ENCODE data around the gene GDPD5. TPM values are rescaled to one million over a fixed set of nuclear protein-coding genes. Genes with fewer than 3 reads are reported as not detected.

The GDPD5 gene
- total RNA-seq, 1 donor from 2014 or later = 9.7 TPM

DNA sequence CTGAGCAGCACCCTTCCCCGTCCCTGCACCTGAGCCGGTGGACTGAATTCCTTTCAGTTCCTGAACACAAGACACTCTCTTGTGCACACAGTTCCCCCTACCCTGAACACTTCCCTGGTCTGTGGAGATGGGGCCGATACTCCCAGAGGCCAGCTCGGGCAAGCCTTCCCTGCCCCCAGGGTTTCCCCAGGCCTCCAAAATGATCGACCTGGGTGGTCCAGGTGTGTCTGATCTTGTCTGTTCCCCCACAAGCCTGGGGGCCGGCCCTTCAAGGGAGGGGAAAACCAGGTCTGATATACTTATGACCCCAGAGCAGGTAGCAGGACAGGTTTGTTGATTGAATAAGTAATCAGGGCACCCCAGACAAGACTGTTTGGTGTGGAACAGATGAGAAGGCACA is 52.1 kb downstream of the GDPD5 start:
- intact Hi-C loops (cut with micrococcal nuclease) = loop anchor here (2.0 kb wide), 1 partner anchor 51 kb away; the partner anchor contains the start of gene GDPD5
- no peak for DNase-seq (ENCODE audit: low spot score)
- Mint-ChIP-seq H3K27me3 (ENCODE audit: insufficient read depth) (no peaks in the 10 kb centered on the region), H3K4me3 (no peak overlapping the region), H3K36me3 (ENCODE audit: low read depth) (no peaks in the 10 kb centered on the region), H3K4me1 (ENCODE audit: low read depth) (peaks cover 17% of the 10 kb centered on the region), H3K27ac (no peak overlapping the region), H3K9me3 (no peaks in the 10 kb centered on the region)

DNA sequence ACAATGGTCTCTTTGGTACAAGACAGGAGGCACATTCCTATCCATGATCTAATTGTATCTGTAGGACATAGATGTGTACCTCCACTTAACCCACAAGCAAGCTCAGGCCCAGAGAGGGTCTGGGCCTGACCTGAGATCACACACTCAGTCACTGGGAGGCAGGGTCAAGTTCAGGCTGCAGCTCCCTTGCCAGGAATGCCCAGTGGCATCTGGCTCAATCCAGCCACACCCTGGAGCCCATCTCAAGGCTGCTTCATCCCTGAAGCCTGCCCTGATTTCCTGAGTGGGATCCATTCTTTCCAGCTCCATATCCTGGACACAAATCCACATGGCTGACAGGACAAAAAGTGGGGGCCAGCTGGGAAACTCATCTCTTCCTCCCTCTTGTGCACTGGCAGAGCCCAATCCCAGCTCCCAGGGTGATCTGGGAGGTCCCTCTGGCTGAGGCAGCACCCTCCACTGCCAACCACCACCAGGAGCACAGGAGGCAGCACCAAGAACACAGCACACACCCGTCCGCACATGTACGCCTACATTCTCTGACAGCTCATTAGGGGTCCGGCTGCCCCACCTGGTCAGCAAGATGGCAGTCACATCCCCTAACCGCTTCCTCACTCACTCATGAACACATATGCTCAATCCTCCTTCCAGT is 53.5 kb downstream of the GDPD5 start:
- Mint-ChIP-seq H3K9me3 (no peaks in the 10 kb centered on the region), H3K4me1 (ENCODE audit: low read depth) (peaks cover 17% of the 10 kb centered on the region), H3K27ac (no peak overlapping the region), H3K27me3 (ENCODE audit: insufficient read depth) (no peaks in the 10 kb centered on the region), H3K4me3 (no peak overlapping the region), H3K36me3 (ENCODE audit: low read depth) (no peaks in the 10 kb centered on the region)
- DNase-seq (ENCODE audit: low spot score) = no peak
- intact Hi-C loops (cut with micrococcal nuclease) = no loop called here

DNA sequence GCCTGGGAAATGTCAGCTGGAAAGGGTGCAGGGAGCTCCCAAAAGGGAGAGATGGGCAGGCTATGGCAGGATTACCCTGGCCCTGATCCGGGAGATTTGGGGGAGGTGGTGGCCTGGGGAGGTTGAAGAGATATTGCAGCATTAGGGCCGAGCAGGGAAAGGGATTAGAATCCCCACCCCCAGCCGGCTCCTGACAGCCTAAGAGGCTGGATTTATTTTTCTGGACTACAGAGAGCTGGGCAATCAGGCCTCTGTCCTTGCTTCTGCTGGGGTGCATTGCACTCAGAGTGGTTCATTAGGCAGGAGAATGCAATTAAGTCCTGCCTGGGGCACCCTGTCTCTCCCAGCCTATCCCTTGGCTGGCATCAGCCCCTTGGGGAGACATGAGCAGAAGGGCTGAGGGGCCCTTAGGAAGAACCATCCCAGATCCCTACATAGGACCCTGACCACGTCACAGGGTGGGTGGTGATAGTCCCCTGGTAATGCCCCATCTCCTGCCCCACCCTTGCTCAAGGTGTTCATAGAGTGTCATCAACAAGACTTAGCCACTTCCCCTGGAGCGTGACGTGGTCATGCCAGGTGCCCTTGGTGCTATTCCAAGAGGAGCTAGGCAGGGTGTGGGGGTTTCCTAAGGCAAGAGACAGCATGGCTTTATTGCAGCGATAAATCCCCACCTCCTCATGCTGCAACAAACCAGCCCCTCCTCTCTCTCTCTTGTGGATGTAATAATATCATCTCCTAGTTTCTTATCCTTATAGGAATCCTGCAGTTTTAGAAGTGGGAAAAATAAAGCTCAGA is 54.4 kb downstream of the GDPD5 start:
- DNase-seq (ENCODE audit: low spot score) = no peak
- H3K4me1 Mint-ChIP-seq (ENCODE audit: low read depth) = peaks cover 17% of the 10 kb centered on the region
- H3K9me3 Mint-ChIP-seq = no peaks in the 10 kb centered on the region
- H3K4me3 Mint-ChIP-seq = no peak overlapping the region
- H3K27ac Mint-ChIP-seq = no peak overlapping the region
- H3K36me3 Mint-ChIP-seq (ENCODE audit: low read depth) = no peaks in the 10 kb centered on the region
- H3K27me3 Mint-ChIP-seq (ENCODE audit: insufficient read depth) = no peaks in the 10 kb centered on the region
- intact Hi-C loops (cut with micrococcal nuclease) = no loop called here

DNA sequence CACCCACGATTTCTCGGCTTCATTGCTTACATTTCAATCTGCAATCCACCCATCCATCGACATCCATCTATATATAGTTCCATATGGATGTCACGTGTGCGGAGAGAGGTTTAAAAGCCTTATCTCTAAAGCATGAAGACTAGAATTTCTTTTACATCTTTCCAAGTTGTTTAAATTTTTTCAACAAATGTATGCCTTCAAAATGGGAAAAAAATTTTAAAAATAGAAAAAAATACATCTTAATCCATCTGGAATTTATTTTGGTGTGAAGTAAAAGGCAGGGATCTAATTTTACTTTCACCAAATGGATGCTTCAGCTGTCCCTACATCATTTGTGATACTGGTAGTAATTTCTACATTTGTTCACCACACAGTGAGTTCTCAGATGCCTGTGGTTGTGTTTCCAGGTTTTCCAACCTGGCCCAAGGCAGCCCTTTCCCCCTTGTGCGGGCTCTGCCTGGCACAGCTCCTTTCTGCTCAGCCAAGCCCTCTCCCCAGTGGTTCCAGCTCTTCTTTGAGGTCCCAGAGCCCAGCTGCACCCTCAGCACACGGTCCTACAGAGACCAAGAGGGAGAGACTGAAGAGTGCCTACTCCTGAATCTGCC is 55.2 kb downstream of the GDPD5 start:
- no peak for DNase-seq (ENCODE audit: low spot score)
- no peak overlapping the region for H3K27ac Mint-ChIP-seq

DNA sequence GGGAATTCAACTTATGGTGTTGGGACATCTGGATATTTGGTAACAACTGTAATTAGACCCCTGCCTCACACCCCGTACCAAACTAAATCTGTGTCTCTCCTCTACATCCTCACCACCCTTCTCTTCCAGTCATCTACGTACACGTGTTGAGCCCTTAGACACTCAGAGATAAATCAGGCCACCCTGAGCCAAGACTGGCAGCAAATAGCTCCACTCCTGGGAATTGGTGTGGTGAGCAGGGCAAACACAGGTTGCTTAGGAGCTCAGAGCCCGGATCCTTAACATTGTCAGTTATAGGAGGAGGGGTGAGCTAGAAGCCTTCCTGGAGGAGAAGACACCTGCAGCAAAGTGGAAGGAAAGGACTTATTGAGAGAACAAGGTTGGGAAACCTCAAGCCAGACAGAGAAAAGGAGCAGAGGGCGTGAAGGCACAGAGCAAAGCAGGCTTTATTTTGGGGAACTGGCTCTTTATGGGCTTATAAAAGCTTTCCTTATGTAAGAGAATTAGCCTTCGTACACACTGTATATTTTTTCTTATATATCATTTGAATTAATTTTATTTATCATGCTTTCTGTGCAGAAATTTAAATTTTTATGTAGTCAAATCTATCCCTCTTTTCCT is 55.8 kb downstream of the GDPD5 start:
- DNase-seq (ENCODE audit: low spot score) = no peak
- no peaks in the 10 kb centered on the region for H3K27me3 Mint-ChIP-seq (ENCODE audit: insufficient read depth)
- H3K27ac Mint-ChIP-seq = no peak overlapping the region
- H3K9me3 Mint-ChIP-seq = no peaks in the 10 kb centered on the region
- H3K4me3 Mint-ChIP-seq = no peak overlapping the region
- no peaks in the 10 kb centered on the region for H3K36me3 Mint-ChIP-seq (ENCODE audit: low read depth)
- peaks cover 4% of the 10 kb centered on the region for H3K4me1 Mint-ChIP-seq (ENCODE audit: low read depth)
- intact Hi-C loops (cut with micrococcal nuclease) = no loop called here

More for the DNA sequence above, 55.2 kb downstream of the GDPD5 start:
- Mint-ChIP-seq H3K9me3 (no peaks in the 10 kb centered on the region), H3K36me3 (ENCODE audit: low read depth) (no peaks in the 10 kb centered on the region), H3K4me3 (no peak overlapping the region), H3K27me3 (ENCODE audit: insufficient read depth) (no peaks in the 10 kb centered on the region), H3K4me1 (ENCODE audit: low read depth) (peaks cover 11% of the 10 kb centered on the region)
- intact Hi-C loops (cut with micrococcal nuclease) = no loop called here

DNA sequence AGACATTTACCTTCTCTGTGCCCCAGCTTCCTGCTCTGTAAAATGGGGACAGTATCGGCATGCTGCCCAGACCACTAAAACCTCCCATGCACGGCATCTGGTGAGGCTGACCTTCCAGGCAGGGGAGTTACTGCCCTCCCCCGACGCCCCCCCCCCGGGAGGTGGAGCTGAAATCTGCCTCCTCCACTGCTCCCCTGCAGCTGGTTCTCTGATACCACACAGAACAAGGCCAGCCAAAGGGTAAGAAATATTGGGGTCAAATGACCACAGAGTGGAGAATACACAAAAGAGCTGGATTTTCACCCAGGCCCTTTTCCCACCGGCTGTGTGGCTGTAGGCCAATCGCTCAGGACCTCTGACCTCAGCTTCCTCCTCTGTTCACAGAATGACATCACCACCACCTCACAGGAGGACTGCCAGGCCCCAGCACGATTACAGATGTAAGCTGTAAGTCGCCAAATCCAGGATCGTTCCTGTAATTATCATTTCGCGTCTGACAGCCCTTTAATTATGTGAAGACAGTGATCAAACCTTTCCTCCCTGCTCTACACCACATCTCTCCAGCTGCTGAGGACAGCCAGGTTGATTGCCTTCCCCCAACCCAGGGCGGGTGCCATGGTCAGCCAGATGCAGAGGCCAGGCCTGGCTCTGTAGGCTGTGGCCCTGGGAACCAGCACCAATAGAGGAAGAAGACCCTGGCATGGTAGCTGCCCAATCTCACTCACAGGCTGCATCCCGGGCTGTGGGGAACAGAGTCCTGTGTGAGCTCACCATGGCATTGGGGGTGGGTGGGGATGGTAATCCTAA is 57.0 kb downstream of the GDPD5 start:
- Mint-ChIP-seq H3K27ac (no peak overlapping the region), H3K4me3 (no peak overlapping the region), H3K36me3 (ENCODE audit: low read depth) (no peaks in the 10 kb centered on the region), H3K9me3 (no peaks in the 10 kb centered on the region), H3K4me1 (ENCODE audit: low read depth) (no peaks in the 10 kb centered on the region), H3K27me3 (ENCODE audit: insufficient read depth) (no peaks in the 10 kb centered on the region)
- intact Hi-C loops (cut with micrococcal nuclease) = no loop called here
- DNase-seq (ENCODE audit: low spot score) = no peak

DNA sequence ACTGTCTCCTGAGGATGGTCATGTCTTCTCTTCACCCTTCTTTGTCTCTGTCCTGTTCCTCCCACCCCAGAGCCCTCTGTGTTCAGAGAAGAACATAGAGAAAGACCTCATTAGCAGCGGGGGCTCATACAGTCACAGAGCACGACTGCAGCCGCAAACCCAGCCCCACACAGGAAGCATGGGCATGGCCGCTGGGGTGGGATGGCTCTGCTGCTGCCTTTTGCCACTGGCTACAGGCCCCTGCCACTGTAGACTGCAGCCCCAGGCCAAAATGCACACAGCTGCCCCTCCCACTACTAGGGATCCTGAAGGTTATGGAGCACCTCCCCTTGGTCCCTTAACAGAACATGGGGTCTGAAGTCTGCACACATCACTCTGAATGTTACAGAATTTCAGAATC is 57.9 kb downstream of the GDPD5 start:
- Mint-ChIP-seq H3K4me1 (ENCODE audit: low read depth) (no peaks in the 10 kb centered on the region), H3K27me3 (ENCODE audit: insufficient read depth) (no peaks in the 10 kb centered on the region)

DNA sequence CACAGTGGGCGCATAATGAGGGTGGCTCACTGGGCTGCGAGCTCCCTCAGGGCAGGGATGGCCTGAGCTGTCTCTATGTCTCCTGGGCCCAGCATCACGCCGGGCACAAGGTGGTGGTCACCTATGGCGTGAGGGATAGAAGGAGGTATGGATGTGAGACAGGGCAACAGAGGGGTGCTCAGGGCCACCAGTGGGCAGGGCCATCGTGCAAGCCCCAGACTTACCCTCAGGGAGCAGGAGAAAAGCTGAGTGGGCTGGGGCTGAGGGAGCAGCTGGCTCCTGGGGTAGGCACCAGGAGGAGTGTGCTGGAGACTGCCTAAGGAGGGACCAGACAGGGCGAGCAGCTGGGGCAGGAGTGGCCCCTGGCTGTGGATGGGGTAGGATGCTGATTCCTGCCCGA is 58.4 kb downstream of the GDPD5 start:
- Mint-ChIP-seq H3K36me3 (ENCODE audit: low read depth) (no peaks in the 10 kb centered on the region), H3K27ac (no peak overlapping the region), H3K9me3 (no peaks in the 10 kb centered on the region), H3K4me1 (ENCODE audit: low read depth) (no peaks in the 10 kb centered on the region), H3K27me3 (ENCODE audit: insufficient read depth) (no peaks in the 10 kb centered on the region), H3K4me3 (no peak overlapping the region)
- no peak for DNase-seq (ENCODE audit: low spot score)
- intact Hi-C loops (cut with micrococcal nuclease) = no loop called here

More for the DNA sequence above, 57.9 kb downstream of the GDPD5 start:
- no peaks in the 10 kb centered on the region for H3K9me3 Mint-ChIP-seq
- intact Hi-C loops (cut with micrococcal nuclease) = no loop called here
- no peak for DNase-seq (ENCODE audit: low spot score)
- no peaks in the 10 kb centered on the region for H3K36me3 Mint-ChIP-seq (ENCODE audit: low read depth)
- H3K27ac Mint-ChIP-seq = no peak overlapping the region
- no peak overlapping the region for H3K4me3 Mint-ChIP-seq

DNA sequence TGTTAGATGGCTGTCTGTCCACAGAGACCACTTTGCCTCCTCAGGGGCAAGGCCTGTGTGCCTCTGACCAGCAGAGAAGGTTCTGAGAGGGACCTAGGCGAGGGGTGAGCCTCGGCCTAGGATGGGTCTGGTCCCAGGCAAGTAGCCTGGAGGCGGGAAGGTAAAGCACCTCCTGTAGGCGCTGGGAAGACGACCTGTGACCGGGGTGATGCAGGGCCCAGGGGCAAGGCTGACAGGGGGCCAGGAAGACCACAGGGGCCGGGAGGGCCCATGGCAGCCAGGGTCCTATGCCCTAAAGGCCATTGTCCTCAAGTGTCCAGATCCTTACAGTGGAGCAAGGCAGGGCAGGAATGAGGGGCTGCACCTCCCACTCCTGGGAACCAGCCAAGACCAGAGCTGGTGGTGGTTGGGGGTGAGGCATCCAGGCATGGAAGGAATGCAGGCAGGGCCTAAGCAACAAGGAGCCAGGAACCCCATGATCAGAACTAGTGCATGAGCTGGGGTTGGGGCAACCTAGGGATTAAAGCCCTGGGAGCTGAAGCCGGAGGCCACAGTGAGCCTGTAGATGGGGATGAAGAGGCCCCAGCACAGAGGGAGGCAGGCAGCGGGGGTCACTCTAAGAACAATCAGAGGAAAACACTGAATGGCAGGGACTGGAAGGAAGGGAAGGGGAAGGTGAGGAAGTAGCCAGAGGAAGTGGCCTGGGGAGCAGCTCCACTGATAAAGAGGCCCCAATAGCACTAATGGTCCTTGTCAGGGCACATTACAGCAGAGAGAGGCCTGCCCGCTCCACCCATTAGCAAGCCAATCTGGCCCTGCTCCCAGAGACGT is 59.8 kb downstream of the GDPD5 start:
- no peak for DNase-seq (ENCODE audit: low spot score)
- Mint-ChIP-seq H3K36me3 (ENCODE audit: low read depth) (no peaks in the 10 kb centered on the region), H3K4me3 (no peak overlapping the region), H3K27ac (no peak overlapping the region), H3K27me3 (ENCODE audit: insufficient read depth) (no peaks in the 10 kb centered on the region), H3K4me1 (ENCODE audit: low read depth) (no peaks in the 10 kb centered on the region), H3K9me3 (no peaks in the 10 kb centered on the region)
- intact Hi-C loops (cut with micrococcal nuclease) = no loop called here

DNA sequence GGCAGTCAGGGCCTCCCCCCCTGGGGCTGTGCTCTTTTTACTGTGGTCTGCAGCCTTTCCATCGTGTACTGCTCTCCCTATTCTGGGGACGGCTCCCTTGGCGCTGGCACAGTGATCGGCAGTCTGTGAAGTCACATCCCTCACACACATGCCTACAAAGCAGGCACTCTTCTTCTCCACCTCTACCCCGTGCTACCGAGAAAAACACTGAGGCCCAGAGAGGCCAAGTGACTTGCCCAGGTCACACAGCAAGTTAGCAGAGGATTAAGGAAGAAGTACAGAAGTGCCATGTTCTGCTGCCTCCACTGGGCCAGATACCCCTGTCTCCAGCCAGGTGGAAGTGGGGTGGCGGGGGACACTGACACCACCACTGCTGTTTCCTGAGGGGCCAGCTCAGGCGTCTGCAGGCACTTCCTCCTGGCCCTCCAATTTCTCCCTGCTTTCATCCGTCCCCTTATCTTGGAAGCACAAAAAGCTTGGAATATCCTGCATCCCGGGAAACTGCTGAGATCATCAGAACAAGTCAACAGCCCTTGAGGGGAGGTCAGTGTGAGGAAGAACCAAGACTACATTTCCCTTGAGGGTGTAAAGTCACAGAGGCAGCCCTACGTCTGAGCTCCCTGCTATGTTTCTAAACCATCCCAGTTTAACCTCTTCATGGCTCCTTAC is 62.5 kb downstream of the GDPD5 start:
- Mint-ChIP-seq H3K27me3 (ENCODE audit: insufficient read depth) (peaks cover 3% of the 10 kb centered on the region), H3K4me3 (no peak overlapping the region), H3K9me3 (no peaks in the 10 kb centered on the region), H3K4me1 (ENCODE audit: low read depth) (no peaks in the 10 kb centered on the region), H3K36me3 (ENCODE audit: low read depth) (no peaks in the 10 kb centered on the region), H3K27ac (no peak overlapping the region)
- no peak for DNase-seq (ENCODE audit: low spot score)
- intact Hi-C loops (cut with micrococcal nuclease) = no loop called here

DNA sequence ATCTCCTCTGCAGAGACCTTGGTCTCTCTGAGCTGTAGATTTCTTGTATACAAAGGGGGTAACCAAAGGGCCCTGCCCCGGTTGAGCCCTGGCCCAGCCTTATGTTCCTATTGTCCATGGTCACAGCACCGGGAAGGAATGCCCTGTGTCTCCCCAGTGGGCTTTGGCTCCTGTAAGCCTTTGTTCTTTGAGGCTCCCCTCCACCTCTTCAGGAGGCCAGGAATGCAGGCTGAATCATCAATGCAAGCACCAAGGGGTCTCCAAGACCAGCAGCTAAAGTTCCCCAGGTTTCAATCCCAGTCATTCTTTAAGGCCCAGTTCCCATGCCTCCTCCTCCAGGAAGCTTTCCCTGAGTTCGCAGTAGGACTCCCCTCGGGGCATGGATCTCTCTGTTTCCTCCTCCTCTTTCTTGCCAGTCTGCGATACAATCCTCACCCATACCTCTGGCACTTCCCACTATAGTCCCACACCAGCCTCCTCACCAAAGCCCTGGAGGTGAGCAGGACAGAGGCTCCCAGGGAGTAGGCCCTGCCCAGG is 63.6 kb downstream of the GDPD5 start:
- Mint-ChIP-seq H3K4me3 (no peak overlapping the region), H3K9me3 (no peaks in the 10 kb centered on the region), H3K4me1 (ENCODE audit: low read depth) (no peaks in the 10 kb centered on the region), H3K27me3 (ENCODE audit: insufficient read depth) (peaks cover 3% of the 10 kb centered on the region), H3K36me3 (ENCODE audit: low read depth) (no peaks in the 10 kb centered on the region), H3K27ac (no peak overlapping the region)
- intact Hi-C loops (cut with micrococcal nuclease) = no loop called here
- no peak for DNase-seq (ENCODE audit: low spot score)
